RWPE2 (cell line): ENCODE measurements around the gene DMD.

Experiments used
- ATAC-seq: fragments of 200-7000 bp; cut with Tn5 transposase; 3 replicates; pipeline ENCODE4 v1.9.1; 2021; ENCODE audit warnings: low read depth
- DNase-seq: peaks from one replicate; pipeline ENCODE4 v3.0.0-alpha.2; 2020; ENCODE audit warnings: low spot score
- H3K27ac ChIP-seq: fragments of 450-650 bp; 2 replicates; pipeline ENCODE4 v1.5.1; 2017; ENCODE audit warnings: mild to moderate bottlenecking; ENCODE audit not compliant: poor library complexity, severe bottlenecking
- H3K27me3 ChIP-seq: fragments of 250-450 bp; sonication (Bioruptor Pico); 2 replicates; pipeline ENCODE4 v1.5.1; 2021; ENCODE audit warnings: mild to moderate bottlenecking, moderate library complexity; ENCODE audit not compliant: insufficient read depth, poor library complexity, severe bottlenecking
- H3K36me3 ChIP-seq: fragments of 250-450 bp; sonication (Bioruptor Pico); 2 replicates; pipeline ENCODE4 v1.5.1; 2020; ENCODE audit warnings: low read depth, mild to moderate bottlenecking, moderate library complexity
- H3K4me1 ChIP-seq: fragments of 250-450 bp; sonication (Bioruptor Pico); 2 replicates; pipeline ENCODE4 v1.5.1; 2021; ENCODE audit warnings: mild to moderate bottlenecking, moderate library complexity; ENCODE audit not compliant: insufficient read depth, poor library complexity, severe bottlenecking
- H3K4me3 ChIP-seq: fragments of 250-450 bp; sonication (Bioruptor Pico); 2 replicates; pipeline ENCODE4 v1.5.1; 2021; ENCODE audit warnings: mild to moderate bottlenecking, moderate library complexity; ENCODE audit not compliant: severe bottlenecking
- H3K9me3 ChIP-seq: fragments of 250-450 bp; sonication (Bioruptor Pico); 2 replicates; pipeline ENCODE4 v1.5.1; 2021; ENCODE audit warnings: mild to moderate bottlenecking, moderate library complexity; ENCODE audit not compliant: severe bottlenecking
- CTCF ChIP-seq: fragments of 450-650 bp; IDR thresholded peaks from one replicate; pipeline ENCODE4 v1.5.1; 2017; ENCODE audit warnings: mild to moderate bottlenecking, moderate library complexity; ENCODE audit not compliant: poor library complexity, severe bottlenecking

DMD gene

GRCh38 chrX:31713120-31713519 lies 1498.2 kb downstream of the DMD start:
- Histone ChIP-seq H3K4me1 (no peaks in the 10 kb centered on the region), H3K36me3 (no peaks in the 10 kb centered on the region), H3K9me3 (no peaks in the 10 kb centered on the region), H3K4me3 (no peak overlapping the region), H3K27me3 (no peaks in the 10 kb centered on the region), H3K27ac (no peak overlapping the region)
- DNase-seq (no peak), ATAC-seq (no peak)
- TF ChIP-seq CTCF: no peak

GRCh38 chrX:31711166-31711565 lies 1500.2 kb downstream of the DMD start:
- no peak for TF ChIP-seq CTCF

GRCh38 chrX:31708116-31708515 lies 1503.2 kb downstream of the DMD start:
- no peaks in the 10 kb centered on the region for H3K4me1 ChIP-seq
- no peak for TF ChIP-seq CTCF
- no peaks in the 10 kb centered on the region for H3K27me3 ChIP-seq
- no peak for ATAC-seq
- H3K36me3 ChIP-seq: no peaks in the 10 kb centered on the region
- no peaks in the 10 kb centered on the region for H3K9me3 ChIP-seq
- no peak for DNase-seq
- H3K4me3 ChIP-seq: no peak overlapping the region
- H3K27ac ChIP-seq: no peak overlapping the region

More at GRCh38 chrX:31711166-31711565, 1500.2 kb downstream of the DMD start:
- H3K27me3 ChIP-seq: no peaks in the 10 kb centered on the region
- ATAC-seq: no peak
- H3K36me3 ChIP-seq: no peaks in the 10 kb centered on the region
- H3K9me3 ChIP-seq: no peaks in the 10 kb centered on the region
- H3K27ac ChIP-seq: no peak overlapping the region
- H3K4me3 ChIP-seq: no peak overlapping the region
- no peaks in the 10 kb centered on the region for H3K4me1 ChIP-seq
- no peak for DNase-seq

- Histone ChIP-seq H3K4me3 (no peak overlapping the region), H3K4me1 (no peaks in the 10 kb centered on the region), H3K27ac (no peak overlapping the region), H3K9me3 (no peaks in the 10 kb centered on the region), H3K27me3 (no peaks in the 10 kb centered on the region), H3K36me3 (no peaks in the 10 kb centered on the region)
- no peak for TF ChIP-seq CTCF
- ATAC-seq (no peak), DNase-seq (no peak)
Measured at GRCh38 chrX:31706466-31706865, 1504.9 kb downstream of the DMD start.

GRCh38 chrX:31705816-31706215 lies 1505.5 kb downstream of the DMD start:
- no peak for TF ChIP-seq CTCF
- Histone ChIP-seq H3K9me3 (no peaks in the 10 kb centered on the region), H3K4me1 (no peaks in the 10 kb centered on the region), H3K36me3 (no peaks in the 10 kb centered on the region), H3K4me3 (no peak overlapping the region), H3K27me3 (no peaks in the 10 kb centered on the region), H3K27ac (no peak overlapping the region)
- DNase-seq (no peak), ATAC-seq (no peak)
